NCI-H524 treated with DMSO at 0.1 percent for 48 hours (cell line): ENCODE results near the gene ANKLE1.

ENCODE experiments used
- DNase-seq: peaks from one replicate; lab custom pipeline; 2025; lab: John Stamatoyannopoulos, UW

Gene ANKLE1

GRCh38 chr19:17327068-17327653 is 45.5 kb downstream of the ANKLE1 start:
- DNase-seq: no peak

- DNase-seq: no peak
These were observed 46.2 kb downstream of the ANKLE1 start for GRCh38 chr19:17327654-17328516.

- DNase-seq: no peak
These were observed 47.0 kb downstream of the ANKLE1 start for GRCh38 chr19:17328517-17329365.

GRCh38 chr19:17329366-17330261 is 47.9 kb downstream of the ANKLE1 start:
- no peak for DNase-seq

GRCh38 chr19:17330262-17331044 is 48.8 kb downstream of the ANKLE1 start:
- DNase-seq: no peak

GRCh38 chr19:17331045-17331558 is 49.4 kb downstream of the ANKLE1 start:
- no peak for DNase-seq

GRCh38 chr19:17332360-17332676 is 50.6 kb downstream of the ANKLE1 start:
- no peak for DNase-seq

GRCh38 chr19:17332677-17333581 is 51.2 kb downstream of the ANKLE1 start:
- peak; percentile 15 for DNase-seq

GRCh38 chr19:17333611-17334413 is 52.1 kb downstream of the ANKLE1 start:
- no peak for DNase-seq

GRCh38 chr19:17334414-17335409 is 53.0 kb downstream of the ANKLE1 start, which contains the start of gene ANO8:
ANO8 (minus strand) TSS chr19:17334855; CDS start chr19:17334670, 185 bp downstream.
- DNase-seq: peak; percentile 88

GRCh38 chr19:17335575-17335974 is 53.9 kb downstream of the ANKLE1 start:
- DNase-seq: no peak
